HG03175 (cell line): ENCODE measurements around the gene SMCO2.

Source experiments
- ATAC-seq: cut with Tn5 transposase; IDR thresholded peaks from one replicate; pipeline ENCODE4 v1.9.1; 2021; ENCODE audit warnings: mild to moderate bottlenecking, moderate library complexity; ENCODE audit not compliant: unreplicated experiment

SMCO2 gene

DNA sequence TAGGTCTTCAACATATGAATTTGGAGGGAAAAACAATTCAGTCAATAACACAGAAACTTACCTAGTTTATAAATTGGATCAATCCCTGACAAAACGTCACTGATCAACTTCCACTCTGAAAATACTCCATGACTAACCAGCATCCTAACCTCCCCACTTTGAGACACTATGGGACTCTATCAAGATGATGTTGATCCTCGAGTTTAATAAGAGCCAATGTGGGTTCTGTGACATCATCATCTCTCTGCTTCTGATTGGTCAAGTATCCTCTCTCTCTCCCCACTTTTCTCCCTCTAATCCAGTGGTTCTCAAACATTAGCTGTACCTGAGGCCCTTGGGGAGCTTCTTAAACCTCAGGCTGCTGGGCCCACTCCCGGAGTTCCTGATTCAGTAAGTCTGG lies at the start of gene SMCO2:
TSS of gene SMCO2 (plus strand) at position 301 of the 400 bp plus-strand sequence. CDS start 23,896 bp downstream, outside the sequence.
- ATAC-seq: no peak

DNA sequence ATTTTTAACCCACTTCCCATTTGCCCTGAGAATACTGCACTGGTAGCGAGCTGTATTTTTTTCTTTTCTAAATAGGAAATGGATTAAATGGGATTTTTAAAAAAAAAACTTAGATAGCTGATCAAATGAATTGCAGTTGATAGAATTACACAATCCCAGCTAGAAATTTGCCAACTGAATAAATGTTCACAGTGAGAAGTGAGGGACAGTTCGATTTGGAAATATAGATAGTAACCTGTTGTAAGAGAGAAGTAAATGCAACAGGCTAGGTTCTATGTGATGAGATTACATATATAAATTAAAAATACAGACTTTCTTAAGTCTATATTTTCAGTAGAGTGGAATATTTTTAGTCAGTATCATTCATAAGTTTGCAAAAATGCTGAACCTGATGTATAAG lies 48.1 kb upstream of the SMCO2 start:
- ATAC-seq: no peak

DNA sequence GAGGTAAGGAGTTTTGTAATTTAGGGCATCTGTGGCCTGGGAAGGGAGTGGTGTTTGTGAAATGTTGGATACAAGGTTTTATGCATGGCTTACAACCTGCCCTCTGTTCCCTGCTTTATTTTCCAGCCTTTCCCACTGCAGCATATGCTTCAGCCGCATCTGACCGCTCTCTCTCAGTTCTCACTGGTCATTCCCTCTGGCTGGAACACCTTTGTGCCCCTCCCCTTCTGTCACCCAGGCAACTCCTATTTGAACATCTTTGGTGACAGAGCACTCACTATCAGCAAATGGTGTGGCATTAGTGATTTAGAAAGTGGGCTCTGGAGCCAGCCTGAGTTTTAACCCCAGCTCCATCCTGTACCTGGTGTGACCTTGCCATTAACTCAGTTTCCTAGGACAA lies 47.5 kb upstream of the SMCO2 start:
- ATAC-seq: no peak

DNA sequence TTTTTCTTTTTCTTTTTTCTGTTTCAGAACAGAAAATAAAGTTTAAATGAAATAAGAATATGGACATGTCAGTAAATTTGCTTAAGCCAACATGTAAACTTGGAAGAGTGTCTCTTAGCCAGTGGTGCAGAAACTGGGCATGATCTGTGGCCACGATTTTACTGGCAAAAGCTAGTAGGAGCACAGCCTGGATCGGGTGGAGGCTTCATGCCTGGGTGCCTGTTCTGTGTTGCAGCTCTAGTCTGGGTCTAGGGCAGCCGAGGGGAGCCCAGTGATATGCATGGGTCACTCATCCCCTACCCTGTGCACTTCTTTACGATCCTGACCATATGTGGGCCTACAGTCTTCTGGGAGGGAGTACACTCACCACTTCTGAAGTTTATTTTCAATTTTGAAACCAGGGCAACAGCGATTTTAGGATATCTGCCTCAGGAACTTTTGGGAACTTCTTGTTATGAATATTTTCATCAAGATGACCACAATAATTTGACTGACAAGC lies 45.6 kb upstream of the SMCO2 start:
- ATAC-seq: no peak

DNA sequence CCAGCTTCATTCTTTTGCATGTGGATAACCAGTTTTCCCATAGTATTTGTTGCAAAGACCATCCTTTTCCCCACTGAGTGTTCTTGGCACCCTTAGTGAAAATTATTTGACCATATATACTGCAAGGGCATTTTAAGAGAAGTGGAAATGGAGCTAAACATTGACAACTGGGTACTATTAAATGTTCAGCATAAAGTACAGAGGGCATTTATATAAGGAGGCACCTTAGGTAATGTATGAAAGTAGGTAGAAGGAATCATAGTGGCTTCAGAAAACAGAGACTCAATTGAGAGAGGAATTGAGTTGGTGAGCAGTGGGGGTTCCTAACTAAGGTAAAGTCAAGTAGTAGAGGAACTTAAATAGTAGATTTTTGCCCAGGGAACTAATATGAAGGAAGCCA lies 34.5 kb upstream of the SMCO2 start:
- ATAC-seq: no peak

DNA sequence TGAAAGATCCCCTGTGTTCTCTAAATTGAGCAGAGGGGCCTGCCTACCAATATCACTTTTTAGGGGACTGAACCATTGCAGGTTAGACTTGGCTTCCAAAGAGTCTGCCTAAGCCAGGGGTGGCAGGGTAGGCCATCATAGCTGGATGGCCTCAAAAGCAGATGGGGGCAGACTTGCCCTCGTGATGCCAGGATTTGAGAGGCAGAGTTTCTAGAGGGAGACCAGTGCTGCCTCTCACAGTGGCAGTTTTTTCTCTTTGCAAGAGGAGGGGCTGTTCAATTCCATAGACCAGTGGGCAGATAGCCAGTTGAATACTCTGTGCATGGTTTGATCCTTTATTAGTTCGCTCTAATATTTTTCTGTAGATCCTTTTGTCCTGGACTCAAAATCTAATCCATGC lies 23.8 kb upstream of the SMCO2 start:
- no peak for ATAC-seq

DNA sequence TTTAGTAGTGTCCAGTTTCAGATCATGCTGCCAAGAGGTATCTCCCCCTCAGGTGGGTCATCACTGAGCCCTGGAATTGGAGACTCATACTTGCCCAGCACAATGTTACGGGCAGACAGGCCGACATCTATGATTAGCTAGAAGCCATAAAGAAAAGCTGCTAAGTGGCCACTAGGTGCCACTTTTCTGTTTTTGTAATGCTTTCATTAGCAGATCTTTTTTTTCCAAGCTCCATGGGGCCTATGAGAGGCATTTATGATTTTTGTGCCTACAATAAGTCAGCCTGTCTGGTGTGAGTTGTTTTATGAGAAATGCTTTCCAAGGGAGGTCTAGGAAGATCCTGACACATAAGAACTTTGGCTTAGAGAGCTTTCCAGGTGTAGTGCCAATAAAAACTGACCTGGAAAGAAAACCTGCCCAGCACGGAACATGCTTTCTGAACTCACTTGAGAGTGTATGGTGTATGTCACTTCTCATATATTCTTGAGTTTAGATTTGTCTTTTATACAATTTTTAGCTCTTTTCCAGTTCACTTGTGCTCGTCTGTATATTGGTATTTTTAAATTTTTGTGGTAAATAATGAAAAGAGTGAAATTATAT lies 21.8 kb upstream of the SMCO2 start:
- ATAC-seq: no peak

DNA sequence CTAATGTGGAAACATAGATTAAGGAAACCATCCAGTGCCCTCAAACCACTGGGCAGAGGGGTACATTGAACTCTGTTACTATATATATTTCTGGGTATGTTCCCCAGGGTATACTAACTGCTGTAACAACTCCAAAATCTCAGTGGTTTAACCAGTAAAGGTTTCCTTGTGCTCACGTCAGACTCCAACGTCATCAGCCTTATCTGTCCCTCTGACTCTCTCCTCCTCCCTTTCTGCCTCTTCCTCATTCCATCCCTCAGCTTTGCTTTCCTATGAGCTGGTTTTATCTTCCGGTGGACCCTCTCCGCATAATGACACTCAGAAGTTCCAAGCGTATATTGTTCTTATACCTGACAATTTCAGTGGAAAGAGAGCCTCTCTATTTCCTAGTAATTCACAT lies 21.2 kb upstream of the SMCO2 start:
- ATAC-seq: no peak

DNA sequence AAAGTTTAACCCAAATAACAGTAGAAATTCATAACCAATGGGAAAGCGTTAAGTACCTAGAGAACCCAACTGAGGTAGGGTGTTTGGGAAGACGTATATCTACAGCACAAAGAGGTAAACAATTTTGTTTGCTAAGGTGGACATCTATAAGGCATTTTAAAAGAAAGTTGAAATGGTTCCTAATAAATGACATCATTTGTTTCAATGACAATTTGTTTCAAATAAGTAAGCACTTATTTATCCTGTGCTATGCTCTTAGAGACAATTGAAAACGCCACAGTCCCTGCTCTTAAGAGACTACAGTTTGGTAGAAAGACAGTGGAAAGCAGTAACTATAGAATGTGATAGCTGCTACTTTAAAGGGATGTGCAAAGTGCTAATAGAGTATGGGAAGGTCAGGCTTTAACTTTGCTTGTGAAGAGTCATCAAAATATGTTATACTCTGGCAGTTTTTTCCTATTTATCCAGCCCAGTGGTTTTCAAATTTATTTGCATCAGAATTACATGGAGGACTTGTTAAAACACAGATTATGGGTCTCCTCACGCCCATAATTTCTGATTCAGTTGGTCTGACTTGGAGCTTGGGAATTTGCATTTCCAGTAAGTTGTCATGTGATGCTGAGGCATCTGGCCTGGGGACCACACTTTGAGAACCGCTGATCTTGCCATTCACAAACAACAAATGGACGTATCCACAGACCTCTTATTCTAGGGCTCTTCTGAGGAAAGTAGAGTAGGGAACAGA lies 19.6 kb upstream of the SMCO2 start:
- no peak for ATAC-seq

DNA sequence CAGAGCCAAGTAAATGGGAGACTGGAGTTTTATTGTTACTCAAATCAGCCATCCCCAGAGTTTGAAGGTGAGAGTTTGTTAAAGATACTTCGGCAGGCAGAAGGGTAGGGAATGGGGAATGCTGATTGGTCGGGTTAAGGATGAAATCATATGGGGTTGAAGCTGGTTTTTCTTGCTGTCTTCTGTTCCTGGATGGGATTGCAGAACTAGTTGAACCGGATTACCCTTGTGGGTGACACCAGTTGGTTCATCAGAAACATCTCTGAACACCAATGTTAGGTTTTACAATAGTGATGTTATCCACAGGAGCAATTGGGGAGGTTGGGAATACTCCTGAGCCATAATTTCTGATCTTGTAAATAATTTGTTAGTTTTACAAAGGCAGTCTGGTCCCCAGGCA lies 18.7 kb upstream of the SMCO2 start:
- no peak for ATAC-seq

DNA sequence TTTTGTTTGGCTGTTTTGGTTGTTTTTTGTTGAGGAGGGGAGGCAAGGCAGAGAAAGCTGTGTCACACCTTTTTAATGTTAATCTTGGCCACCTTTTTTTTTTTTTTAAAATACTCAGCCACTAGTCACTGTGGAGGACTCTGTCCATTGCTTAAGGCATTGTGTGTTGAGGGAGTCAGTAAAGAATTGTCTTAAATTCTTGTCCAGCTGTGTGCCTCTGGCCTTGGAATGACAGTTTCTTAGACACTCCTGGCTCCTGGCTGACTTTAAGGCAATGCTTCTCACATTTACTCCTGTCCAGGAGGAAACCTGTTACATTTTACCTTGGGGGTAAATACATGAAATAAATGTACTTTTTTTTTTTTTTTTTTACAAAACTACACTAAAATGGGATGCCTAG lies 18.1 kb upstream of the SMCO2 start:
- no peak for ATAC-seq

DNA sequence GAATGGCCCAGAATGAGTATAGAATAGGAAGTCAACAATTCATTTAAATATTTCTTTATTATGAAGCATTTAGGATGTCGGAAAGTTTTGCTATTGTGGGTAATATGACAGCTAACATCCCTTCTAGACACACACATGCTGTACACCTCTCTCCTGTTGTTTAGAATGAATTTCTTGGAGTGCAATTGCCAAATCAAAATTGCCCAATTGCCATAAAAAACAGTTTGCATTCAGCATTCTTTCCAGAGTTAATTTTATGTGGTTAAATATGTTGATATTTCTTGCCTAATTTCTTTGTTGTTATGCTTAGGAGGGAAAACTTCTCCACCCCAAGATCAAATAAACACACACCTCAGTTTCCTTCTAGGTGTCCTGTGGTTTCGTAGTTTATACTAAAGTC lies 16.9 kb upstream of the SMCO2 start:
- no peak for ATAC-seq

DNA sequence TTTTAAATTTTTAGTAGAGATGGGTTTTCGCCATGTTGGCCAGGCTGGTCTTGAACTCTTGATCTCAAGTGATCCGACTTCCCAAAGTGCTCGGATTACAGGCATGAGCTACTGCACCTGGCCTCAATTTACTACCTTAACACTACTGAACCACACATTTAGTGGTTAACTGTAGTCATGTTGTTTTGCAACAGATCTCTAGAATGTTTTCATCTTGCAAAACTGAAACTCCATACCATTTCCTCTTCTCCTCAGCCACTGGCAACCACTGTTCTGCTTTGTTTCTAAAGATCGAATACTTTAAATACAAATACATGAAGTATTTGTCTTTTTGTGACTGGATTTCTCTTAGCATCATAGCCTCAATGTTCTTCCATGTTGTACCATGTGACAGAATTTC lies 15.4 kb upstream of the SMCO2 start:
- no peak for ATAC-seq

DNA sequence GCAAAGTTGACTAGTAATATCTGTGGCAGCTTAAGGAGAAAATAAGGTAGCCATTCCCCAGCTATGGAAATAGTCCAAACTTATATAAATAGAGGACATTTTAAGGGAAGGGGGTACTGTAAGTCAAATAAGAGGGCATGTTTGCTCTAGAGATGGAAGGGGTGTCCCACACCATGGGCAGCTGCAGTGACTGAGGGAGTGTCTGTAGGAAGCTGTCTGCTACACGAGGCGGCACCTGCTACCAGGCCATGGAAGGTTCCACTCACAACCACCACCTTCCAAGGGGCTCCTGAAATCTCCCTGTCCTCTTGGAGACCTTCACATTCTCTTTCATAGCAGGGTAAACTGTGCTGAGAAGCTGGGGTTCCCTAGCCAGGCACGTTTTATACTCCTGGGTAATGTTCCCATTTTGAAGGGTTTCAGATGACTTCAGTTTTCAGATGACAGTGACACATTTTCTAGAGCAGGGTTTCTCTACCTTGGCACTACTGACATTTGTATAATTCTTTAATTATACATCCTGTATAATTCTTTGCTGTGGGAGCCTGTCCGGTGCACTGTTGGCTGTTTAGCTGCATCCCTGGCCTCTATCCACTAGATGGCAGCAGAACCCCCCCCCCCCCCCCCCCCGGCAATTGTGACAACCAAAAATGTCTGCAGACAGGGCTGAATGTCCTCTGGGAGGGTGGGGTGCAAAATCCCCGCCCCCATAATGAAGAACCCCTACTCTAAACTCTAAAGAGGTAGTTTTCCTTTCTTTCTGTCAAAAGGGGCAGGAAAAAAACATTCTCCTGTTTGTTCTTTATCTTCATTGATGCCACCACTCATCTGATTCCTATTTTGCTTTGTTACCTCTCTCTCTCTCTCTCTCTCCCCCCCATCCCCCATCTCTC lies 11.6 kb upstream of the SMCO2 start:
- ATAC-seq: no peak

DNA sequence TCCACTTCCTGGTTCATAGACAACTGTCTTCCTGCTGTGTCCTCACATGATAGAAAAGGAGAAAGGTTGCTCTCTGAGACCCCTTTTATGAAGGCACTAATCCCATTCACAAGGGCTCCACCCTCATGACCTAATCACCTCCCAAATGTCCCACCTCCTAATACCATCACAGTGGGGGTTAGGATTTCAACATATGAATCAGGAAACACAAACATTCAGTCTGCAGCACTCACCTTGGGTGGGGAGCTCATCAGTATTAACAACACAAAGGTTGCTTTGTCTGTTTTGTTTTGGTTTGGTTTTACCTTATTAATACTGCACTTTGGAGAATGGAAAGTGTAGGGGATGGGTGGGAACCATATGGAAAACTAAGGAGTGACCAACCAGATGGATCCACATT lies 10.5 kb upstream of the SMCO2 start:
- no peak for ATAC-seq

DNA sequence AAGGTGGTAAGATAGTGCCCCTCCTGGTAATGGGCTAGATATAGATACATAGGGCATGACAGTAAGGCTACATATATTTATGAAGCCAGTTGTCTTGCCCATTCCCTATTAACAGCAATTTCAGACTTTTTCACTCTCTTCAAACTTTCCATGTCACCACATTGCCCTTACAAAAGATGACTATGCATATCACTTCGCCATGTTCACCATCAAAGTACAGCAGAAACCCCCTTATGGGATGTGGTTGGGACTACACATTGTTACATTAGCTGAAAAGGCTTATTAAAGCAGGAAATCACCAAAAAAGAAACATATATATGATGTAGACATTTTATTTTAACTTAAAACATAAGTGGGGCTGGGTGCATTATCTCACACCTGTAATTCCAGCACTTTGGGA lies 9.8 kb upstream of the SMCO2 start:
- ATAC-seq: no peak

DNA sequence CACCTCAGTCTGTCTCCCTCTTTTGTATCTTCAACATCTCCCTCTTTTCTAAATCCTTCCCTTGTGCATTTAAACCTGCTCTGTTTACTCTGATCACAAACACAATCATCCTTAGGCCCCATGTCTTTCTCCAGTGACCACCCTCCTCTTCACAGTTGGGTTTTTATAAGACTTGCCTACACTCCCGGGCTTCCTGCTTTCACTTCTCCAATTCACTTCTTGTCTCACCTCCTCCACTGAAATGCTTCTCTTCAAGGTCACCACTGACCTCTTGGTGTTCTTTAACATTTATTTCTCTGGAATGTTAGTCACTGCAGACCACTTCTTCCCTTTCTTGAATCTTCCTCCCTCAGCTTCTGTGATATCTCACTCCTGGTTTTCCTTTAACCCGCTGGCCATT lies 8.7 kb upstream of the SMCO2 start:
- ATAC-seq: no peak

DNA sequence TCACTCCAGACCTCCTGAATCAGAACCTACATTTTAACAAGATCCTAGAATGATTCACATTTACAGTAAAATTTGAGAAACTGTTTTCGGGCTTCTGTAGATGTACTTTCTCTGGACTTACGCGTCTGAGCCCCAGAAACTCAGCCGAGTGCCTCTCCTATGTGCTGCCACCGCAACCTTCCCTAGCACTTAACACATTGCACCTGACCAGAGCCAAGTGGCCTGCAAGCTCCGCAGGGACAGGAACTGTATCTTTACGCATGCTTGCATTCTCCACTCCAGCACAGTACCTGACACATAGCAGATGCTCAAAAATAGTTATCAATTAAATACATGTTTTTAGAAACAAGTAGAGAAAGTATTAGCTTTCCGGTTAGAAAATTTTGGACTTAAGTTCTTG lies 1.2 kb downstream of the SMCO2 start:
- no peak for ATAC-seq

DNA sequence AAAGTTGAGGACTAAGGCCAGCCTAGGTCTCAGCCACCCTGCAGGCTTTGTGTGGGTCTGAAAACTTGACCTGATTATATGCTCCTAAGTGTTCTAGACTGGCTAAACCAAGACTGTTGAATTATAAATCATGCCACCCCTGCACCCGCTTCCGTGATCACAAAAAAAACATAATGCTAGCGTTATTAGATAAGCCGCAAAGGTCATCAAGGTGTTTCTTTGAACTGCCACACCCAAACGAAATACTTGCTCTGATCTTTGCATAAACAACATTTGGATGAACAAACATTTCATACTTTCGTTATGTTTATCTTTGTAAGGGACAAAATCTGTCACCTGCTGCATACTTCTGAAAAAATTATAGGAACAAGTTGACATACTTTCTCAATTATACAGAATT lies 2.5 kb downstream of the SMCO2 start:
- ATAC-seq: no peak

DNA sequence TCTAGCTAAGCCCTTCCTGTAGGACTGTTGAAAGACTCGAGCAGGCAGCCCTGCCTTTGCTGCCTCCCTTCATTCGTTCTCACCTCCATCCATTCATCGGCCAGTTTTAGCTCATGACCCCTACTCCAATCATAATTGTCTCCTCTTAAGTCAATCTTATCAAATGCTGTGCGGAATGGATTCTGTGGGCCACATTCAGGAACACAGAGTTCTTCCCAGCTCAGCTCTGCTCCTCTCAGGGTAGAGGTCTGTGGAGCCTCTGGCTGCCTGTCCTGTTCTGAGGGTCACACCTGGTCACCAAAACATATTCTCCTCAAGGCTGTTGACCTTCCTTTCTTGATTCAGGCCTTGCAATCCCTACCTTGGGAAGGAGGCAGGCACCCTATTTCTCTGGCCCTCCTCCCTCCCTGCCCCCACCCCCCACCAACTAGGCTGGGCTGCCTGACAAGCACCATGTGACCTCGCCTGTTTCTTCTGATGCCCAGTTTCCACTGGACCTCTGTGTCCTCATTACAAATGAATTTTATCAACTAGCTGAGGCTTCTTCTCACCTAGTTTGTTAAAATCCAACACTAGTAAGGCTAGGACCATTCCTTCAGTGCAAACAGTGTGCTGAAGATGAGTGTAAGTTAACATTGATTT lies 3.5 kb downstream of the SMCO2 start:
- no peak for ATAC-seq
